Activated CD4-positive, alpha-beta T cell treated with anti-CD3 and anti-CD28 coated beads for 4 hours (primary cell): ENCODE results near the gene MOSPD3.

Experiments used
- DNase-seq, 2 donors: peaks; one replicate each; pipeline ENCODE4 v3.0.0-alpha.2; 2020

Gene MOSPD3

GRCh38 chr7:100575746-100576383 lies 36.5 kb upstream of the MOSPD3 start:
- DNase-seq = no peak

- no peak for DNase-seq
Measured at GRCh38 chr7:100576384-100576993, 35.9 kb upstream of the MOSPD3 start.

GRCh38 chr7:100577103-100577502 lies 35.2 kb upstream of the MOSPD3 start:
- DNase-seq = no peak

GRCh38 chr7:100577507-100577906 lies 34.8 kb upstream of the MOSPD3 start:
- no peak for DNase-seq

- no peak for DNase-seq
Measured at GRCh38 chr7:100578246-100579183, 33.8 kb upstream of the MOSPD3 start.

- no peak for DNase-seq
Measured at GRCh38 chr7:100580466-100581283, 31.7 kb upstream of the MOSPD3 start.

GRCh38 chr7:100582041-100582579 lies 30.2 kb upstream of the MOSPD3 start:
- DNase-seq = no peak

- DNase-seq = no peak
Measured at GRCh38 chr7:100582650-100583049, 29.7 kb upstream of the MOSPD3 start.

GRCh38 chr7:100583132-100584053 lies 28.9 kb upstream of the MOSPD3 start:
- peak; percentile 39 to 58 for DNase-seq

GRCh38 chr7:100584054-100584682 lies 28.2 kb upstream of the MOSPD3 start:
- DNase-seq = no peak

- peak in 1 of 2 donors; percentile 11 for DNase-seq
Measured at GRCh38 chr7:100584683-100585510, 27.4 kb upstream of the MOSPD3 start.

GRCh38 chr7:100585511-100586265 lies 26.7 kb upstream of the MOSPD3 start, which contains the start of gene LRCH4:
Gene LRCH4, minus strand, starts transcription at chr7:100586129. Its CDS starts 29 bp downstream, at chr7:100586100.
- DNase-seq = peak; percentile 44 to 53

- DNase-seq = peak; percentile 98
Measured at GRCh38 chr7:100586266-100587025, 25.9 kb upstream of the MOSPD3 start, which contains the start of gene FBXO24. Gene FBXO24, plus strand, starts transcription at chr7:100586328. Its CDS starts 298 bp downstream, at chr7:100586626.

- no peak for DNase-seq
Measured at GRCh38 chr7:100588438-100588837, 23.9 kb upstream of the MOSPD3 start.

- DNase-seq = no peak
Measured at GRCh38 chr7:100589341-100589947, 22.9 kb upstream of the MOSPD3 start.

- DNase-seq = no peak
Measured at GRCh38 chr7:100590077-100590737, 22.1 kb upstream of the MOSPD3 start.

GRCh38 chr7:100591596-100591995 lies 20.7 kb upstream of the MOSPD3 start:
- DNase-seq = no peak
